Measurements from ENCODE around the gene TMEM270. TPM values are rescaled to one million over a fixed set of nuclear protein-coding genes. Genes with fewer than 3 reads are reported as not detected.
"Not testable (repeated sequence)": the region's sequence is repeated elsewhere in the genome, so short reads cannot be mapped to it uniquely, and the experiment has no call there.

TMEM270 gene
- total and polyA plus RNA-seq, 4 donors = not detected

DNA sequence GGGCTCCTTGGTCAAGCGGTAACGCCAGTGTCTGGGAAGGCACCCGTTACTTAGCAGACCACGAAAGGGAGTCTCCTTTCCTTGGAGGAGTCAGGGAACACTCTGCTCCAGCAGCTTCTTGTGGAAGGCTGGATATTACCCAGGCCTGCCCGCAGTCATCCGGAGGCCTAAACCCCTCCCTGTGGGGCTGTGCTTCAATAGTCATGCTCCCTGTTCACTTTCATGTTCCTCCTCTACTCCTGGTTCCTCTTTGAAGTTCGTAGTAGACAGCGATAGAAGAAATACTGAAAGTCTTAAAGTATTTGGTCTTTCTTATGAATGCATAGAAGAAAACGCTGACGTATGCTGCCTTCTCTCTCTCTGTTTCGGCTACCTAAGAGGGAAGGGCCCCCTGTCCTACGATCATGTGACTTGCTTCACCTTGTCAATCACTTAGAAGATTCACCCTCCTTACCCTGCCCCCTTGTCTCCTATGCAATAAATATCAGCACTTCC, 15.2 kb upstream of the TMEM270 start:
- ATAC-seq (ENCODE audit: low FRiP score); H3K9me3 ChIP-seq (ENCODE audit: control insufficient read depth, low read length); H3K27ac ChIP-seq (ENCODE audit: low read depth in 1 of 2, low read length in 2 of 2); DNase-seq; intact Hi-C loops (cut with DNase I); H3K27me3 ChIP-seq (ENCODE audit: control insufficient read depth in 1 of 2, insufficient read depth in 2 of 2, low read length in 1 of 2); H3K4me1 ChIP-seq (ENCODE audit: control insufficient read depth in 1 of 2, insufficient read depth in 2 of 2, low read length in 2 of 2); H3K36me3 ChIP-seq (ENCODE audit: control insufficient read depth in 1 of 2, insufficient read depth in 2 of 2, low read length in 1 of 2); H3K4me3 ChIP-seq (ENCODE audit: low read length in 2 of 2): not testable (repeated sequence)
- 84 to 87% methylated on average over 12 of the region's 12 CpGs for WGBS, 2 donors

DNA sequence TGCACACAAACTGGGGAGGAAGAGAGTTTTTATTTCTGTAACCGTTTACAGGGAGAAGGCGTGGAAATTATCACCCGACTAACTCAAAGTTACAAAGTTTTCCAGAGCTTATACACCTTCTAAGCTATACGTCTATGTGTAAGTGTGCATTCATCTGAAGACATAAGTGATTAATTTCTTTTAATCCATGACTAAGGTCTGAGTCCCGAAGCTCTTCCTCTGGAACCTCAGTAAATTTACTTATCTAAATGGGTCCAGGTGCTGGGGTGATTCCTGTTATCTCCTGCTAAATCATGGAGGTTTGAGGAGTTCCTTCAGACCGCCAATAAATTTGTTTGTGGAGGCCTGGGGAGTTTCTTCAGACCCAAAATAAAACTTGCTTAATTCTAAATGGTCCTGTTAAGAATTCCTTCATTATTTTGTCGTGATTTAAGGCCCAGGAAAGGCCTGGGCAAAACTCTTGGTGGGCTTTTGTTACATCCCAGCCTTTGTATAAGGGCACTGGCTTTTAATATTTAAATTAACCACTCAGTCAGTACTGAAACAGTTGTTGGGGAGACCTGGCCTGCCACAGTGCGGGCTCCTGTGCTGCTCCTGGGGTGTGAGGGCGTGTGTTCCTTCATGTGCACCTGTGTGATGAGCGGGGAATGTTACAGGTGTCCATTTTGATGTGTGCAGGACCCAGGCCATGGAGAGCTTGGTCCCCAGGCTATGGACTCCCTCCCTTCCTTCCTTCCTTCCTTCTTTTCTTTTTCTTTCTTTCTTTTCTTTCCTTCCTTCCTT, 12.8 kb upstream of the TMEM270 start:
- Histone ChIP-seq H3K9me3 (ENCODE audit: control insufficient read depth, low read length) (no peaks in the 10 kb centered on the region), H3K4me1 (ENCODE audit: control insufficient read depth in 1 of 2, insufficient read depth in 2 of 2, low read length in 2 of 2) (no peaks in the 10 kb centered on the region), H3K36me3 (ENCODE audit: control insufficient read depth in 1 of 2, insufficient read depth in 2 of 2, low read length in 1 of 2) (no peaks in the 10 kb centered on the region), H3K27ac (ENCODE audit: low read depth in 1 of 2, low read length in 2 of 2) (no peak overlapping the region), H3K4me3 (ENCODE audit: low read length in 2 of 2) (no peak overlapping the region), H3K27me3 (ENCODE audit: control insufficient read depth in 1 of 2, insufficient read depth in 2 of 2, low read length in 1 of 2) (no peaks in the 10 kb centered on the region)
- intact Hi-C loops (cut with DNase I) = no loop called here
- ATAC-seq (ENCODE audit: low FRiP score) = no peak
- 92 to 94% methylated on average over 10 of the region's 10 CpGs for WGBS, 2 donors
- DNase-seq = no peak

DNA sequence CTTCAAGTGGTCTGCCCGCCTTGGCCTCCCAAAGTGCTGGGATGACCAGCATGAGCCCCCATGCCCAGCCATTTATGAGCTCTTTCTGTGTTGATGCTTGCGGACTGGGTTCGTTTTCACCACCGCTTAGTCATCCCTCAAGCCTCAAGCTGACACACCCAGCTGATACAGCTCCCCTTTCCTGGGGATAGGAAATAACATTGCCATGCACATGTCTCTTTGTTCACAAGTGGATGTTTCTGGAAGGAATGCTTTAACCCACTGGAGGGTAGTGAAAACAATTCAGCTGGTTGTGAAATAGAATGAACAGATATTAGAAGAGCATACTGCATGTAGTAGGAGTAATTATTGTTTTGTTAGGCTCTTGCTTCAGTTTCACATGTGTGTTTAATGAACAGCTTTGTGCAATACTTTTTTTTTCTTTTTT, 10.2 kb upstream of the TMEM270 start:
- no peaks in the 10 kb centered on the region for H3K27me3 ChIP-seq (ENCODE audit: control insufficient read depth in 1 of 2, insufficient read depth in 2 of 2, low read length in 1 of 2)
- 60 to 65% methylated on average over 4 of the region's 4 CpGs for WGBS, 2 donors
- H3K27ac ChIP-seq (ENCODE audit: low read depth in 1 of 2, low read length in 2 of 2) = no peak overlapping the region
- no peaks in the 10 kb centered on the region for H3K36me3 ChIP-seq (ENCODE audit: control insufficient read depth in 1 of 2, insufficient read depth in 2 of 2, low read length in 1 of 2)
- ATAC-seq (ENCODE audit: low FRiP score) = peak; percentile 80
- intact Hi-C loops (cut with DNase I) = no loop called here
- H3K9me3 ChIP-seq (ENCODE audit: control insufficient read depth, low read length) = no peaks in the 10 kb centered on the region
- no peak overlapping the region for H3K4me3 ChIP-seq (ENCODE audit: low read length in 2 of 2)
- no peaks in the 10 kb centered on the region for H3K4me1 ChIP-seq (ENCODE audit: control insufficient read depth in 1 of 2, insufficient read depth in 2 of 2, low read length in 2 of 2)
- no peak for DNase-seq

DNA sequence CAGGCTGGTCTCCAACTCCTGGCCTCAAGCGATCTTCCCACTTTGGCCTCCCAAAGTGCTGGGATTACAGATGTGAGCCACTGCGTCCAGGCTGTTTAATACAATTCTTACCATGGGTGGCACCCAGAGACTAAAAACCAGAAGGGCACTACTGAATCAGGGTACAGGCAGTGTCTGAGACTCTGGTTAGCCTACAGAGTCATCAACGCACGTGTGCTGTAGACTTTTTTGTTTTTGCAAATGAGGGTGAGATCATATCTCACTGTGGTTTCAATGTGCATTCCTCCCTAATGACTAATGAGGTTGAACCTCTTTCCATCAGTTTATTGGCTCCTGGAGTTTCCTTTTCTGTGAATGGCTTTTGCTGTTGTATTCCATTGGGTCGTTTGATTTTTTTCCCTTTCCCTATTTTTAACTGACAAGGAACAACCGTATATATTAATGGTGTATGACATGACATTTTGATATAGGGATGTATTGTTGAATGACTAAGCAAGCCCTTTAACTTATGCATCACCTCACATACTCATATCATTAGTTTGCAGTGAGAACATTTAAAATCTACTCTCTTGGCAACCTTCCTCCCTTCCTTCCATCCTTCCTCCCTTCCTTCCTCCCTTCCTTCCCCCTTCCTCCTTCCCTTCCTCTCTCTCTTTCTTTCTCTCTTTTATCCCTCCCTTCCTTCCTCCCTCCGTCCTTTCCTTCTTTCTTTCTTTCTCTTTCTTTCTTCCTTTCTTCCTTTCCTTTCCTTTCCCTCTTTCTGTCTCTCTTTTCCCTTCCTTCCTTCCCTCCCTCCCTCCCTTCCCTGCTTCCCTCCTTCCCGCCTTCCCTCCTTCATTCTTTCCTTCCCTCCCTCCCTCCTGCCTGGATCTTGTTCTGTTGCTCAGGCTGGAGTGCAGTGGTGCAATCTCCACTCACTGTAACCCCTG, 9.3 kb upstream of the TMEM270 start:
- H3K4me3 ChIP-seq (ENCODE audit: low read length in 2 of 2) = no peak overlapping the region
- H3K4me1 ChIP-seq (ENCODE audit: control insufficient read depth in 1 of 2, insufficient read depth in 2 of 2, low read length in 2 of 2) = no peaks in the 10 kb centered on the region
- no peaks in the 10 kb centered on the region for H3K27me3 ChIP-seq (ENCODE audit: control insufficient read depth in 1 of 2, insufficient read depth in 2 of 2, low read length in 1 of 2)
- WGBS, 2 donors = 28 to 31% methylated on average over 8 of the region's 8 CpGs
- peak; percentile 76 for ATAC-seq (ENCODE audit: low FRiP score)
- H3K27ac ChIP-seq (ENCODE audit: low read depth in 1 of 2, low read length in 2 of 2) = peak overlapping the region in 1 of 2 donors; percentile 61
- no peaks in the 10 kb centered on the region for H3K36me3 ChIP-seq (ENCODE audit: control insufficient read depth in 1 of 2, insufficient read depth in 2 of 2, low read length in 1 of 2)
- DNase-seq = no peak
- no peaks in the 10 kb centered on the region for H3K9me3 ChIP-seq (ENCODE audit: control insufficient read depth, low read length)
- intact Hi-C loops (cut with DNase I) = no loop called here

DNA sequence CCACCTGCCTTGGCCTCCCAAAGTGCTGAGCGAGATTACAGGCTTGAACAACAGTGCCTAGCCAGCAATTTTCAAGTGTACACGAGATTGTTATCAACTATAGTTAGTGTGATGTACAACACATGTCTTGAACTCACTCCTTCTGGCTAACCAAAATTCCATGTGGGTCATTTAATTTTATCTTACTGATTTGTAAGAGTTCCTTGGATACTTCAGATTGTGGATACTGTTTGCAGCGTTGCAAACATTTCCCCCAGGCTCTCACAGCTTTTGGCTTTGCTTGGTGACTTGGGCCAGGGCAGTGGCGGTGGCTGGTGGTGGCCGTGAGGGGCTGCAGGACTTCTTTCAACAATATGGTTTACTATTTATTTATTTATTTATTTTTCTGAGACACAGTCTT, 8.5 kb upstream of the TMEM270 start:
- no peaks in the 10 kb centered on the region for H3K9me3 ChIP-seq (ENCODE audit: control insufficient read depth, low read length)
- H3K4me3 ChIP-seq (ENCODE audit: low read length in 2 of 2) = no peak overlapping the region
- intact Hi-C loops (cut with DNase I) = no loop called here
- DNase-seq = no peak
- 90 to 93% methylated on average over 5 of the region's 5 CpGs for WGBS, 2 donors
- ATAC-seq (ENCODE audit: low FRiP score) = no peak
- no peaks in the 10 kb centered on the region for H3K27me3 ChIP-seq (ENCODE audit: control insufficient read depth in 1 of 2, insufficient read depth in 2 of 2, low read length in 1 of 2)
- no peaks in the 10 kb centered on the region for H3K4me1 ChIP-seq (ENCODE audit: control insufficient read depth in 1 of 2, insufficient read depth in 2 of 2, low read length in 2 of 2)
- H3K27ac ChIP-seq (ENCODE audit: low read depth in 1 of 2, low read length in 2 of 2) = no peak overlapping the region
- no peaks in the 10 kb centered on the region for H3K36me3 ChIP-seq (ENCODE audit: control insufficient read depth in 1 of 2, insufficient read depth in 2 of 2, low read length in 1 of 2)

DNA sequence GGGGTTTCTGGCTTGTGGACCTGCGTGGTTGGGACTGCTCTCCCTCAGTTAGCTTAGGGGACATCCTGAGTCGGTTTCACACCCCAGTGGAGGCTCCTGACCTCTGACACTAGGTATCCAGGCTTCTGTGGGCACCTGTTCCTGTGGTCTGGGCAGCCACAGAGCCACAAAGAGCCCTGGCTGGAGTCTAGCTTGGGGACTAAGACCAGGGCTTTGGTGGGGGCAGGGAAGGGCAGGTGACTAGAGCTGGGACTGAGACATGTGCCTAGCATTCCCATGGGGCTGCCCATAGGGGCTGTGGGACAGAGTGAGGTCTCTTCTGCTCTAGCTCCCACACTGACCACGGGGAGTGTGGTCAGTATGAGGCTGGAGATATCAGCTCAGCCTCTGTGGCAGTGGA, 4.0 kb upstream of the TMEM270 start:
- 69 to 80% methylated on average over 3 of the region's 3 CpGs for WGBS, 2 donors
- Histone ChIP-seq H3K27me3 (ENCODE audit: control insufficient read depth in 1 of 2, insufficient read depth in 2 of 2, low read length in 1 of 2) (no peaks in the 10 kb centered on the region), H3K36me3 (ENCODE audit: control insufficient read depth in 1 of 2, insufficient read depth in 2 of 2, low read length in 1 of 2) (no peaks in the 10 kb centered on the region), H3K27ac (ENCODE audit: low read depth in 1 of 2, low read length in 2 of 2) (no peak overlapping the region), H3K4me1 (ENCODE audit: control insufficient read depth in 1 of 2, insufficient read depth in 2 of 2, low read length in 2 of 2) (no peaks in the 10 kb centered on the region), H3K9me3 (ENCODE audit: control insufficient read depth, low read length) (no peaks in the 10 kb centered on the region), H3K4me3 (ENCODE audit: low read length in 2 of 2) (no peak overlapping the region)
- intact Hi-C loops (cut with DNase I) = loop anchor here in 1 of 2 donors (2.0 kb wide), 1 partner anchor 46 kb away; no protein-coding TSS in a partner anchor
- ATAC-seq (ENCODE audit: low FRiP score) (no peak), DNase-seq (no peak)

DNA sequence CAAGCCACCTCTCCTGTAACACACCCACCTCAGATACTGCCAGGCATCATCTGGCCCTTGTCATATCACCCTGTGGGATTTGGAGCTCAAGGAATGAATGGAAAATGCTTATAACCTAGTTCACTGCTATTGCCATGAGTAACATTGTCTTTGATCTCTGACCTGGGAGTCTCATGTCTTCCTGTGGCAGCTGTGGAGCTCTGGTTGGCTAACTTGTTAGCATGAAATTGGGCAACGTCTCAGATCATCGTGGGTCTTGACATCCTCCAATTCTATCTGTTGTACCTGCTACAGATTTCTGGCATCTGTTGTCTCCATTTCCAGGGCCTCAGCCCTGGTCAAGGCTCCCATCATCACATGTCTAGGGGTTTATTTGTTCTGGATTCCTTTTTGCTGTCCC, 2.2 kb upstream of the TMEM270 start:
- Histone ChIP-seq H3K36me3 (ENCODE audit: control insufficient read depth in 1 of 2, insufficient read depth in 2 of 2, low read length in 1 of 2) (no peaks in the 10 kb centered on the region), H3K4me3 (ENCODE audit: low read length in 2 of 2) (no peak overlapping the region), H3K9me3 (ENCODE audit: control insufficient read depth, low read length) (no peaks in the 10 kb centered on the region), H3K4me1 (ENCODE audit: control insufficient read depth in 1 of 2, insufficient read depth in 2 of 2, low read length in 2 of 2) (no peaks in the 10 kb centered on the region), H3K27me3 (ENCODE audit: control insufficient read depth in 1 of 2, insufficient read depth in 2 of 2, low read length in 1 of 2) (no peaks in the 10 kb centered on the region), H3K27ac (ENCODE audit: low read depth in 1 of 2, low read length in 2 of 2) (no peak overlapping the region)
- intact Hi-C loops (cut with DNase I) = no loop called here
- DNase-seq (no peak), ATAC-seq (ENCODE audit: low FRiP score) (no peak)
- WGBS, 2 donors = 93% methylated on average over 2 of the region's 2 CpGs

DNA sequence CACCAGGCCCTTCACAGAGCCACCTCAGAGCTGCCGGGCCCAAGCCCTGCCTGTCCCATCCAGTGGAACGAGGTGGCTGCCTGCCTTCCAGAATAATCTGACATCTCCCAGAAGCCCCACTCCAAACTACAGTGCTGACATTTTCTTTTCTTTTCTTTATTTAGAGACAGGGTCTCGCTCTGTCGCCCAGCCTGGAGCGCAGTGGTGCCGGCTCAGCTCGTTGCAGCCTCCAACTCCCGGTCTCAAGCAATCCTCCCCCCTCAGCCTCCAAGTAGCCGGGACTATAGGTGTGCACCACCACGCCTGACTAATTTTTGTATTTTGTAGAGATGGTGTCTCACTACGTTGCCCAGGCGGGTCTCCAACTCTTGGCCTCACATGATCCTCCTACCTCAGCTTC, 346 bp downstream of the TMEM270 start:
- Histone ChIP-seq H3K4me1 (ENCODE audit: control insufficient read depth in 1 of 2, insufficient read depth in 2 of 2, low read length in 2 of 2) (no peaks in the 10 kb centered on the region), H3K36me3 (ENCODE audit: control insufficient read depth in 1 of 2, insufficient read depth in 2 of 2, low read length in 1 of 2) (no peaks in the 10 kb centered on the region), H3K27me3 (ENCODE audit: control insufficient read depth in 1 of 2, insufficient read depth in 2 of 2, low read length in 1 of 2) (no peaks in the 10 kb centered on the region), H3K4me3 (ENCODE audit: low read length in 2 of 2) (no peak overlapping the region), H3K9me3 (ENCODE audit: control insufficient read depth, low read length) (no peaks in the 10 kb centered on the region), H3K27ac (ENCODE audit: low read depth in 1 of 2, low read length in 2 of 2) (no peak overlapping the region)
- 93 to 95% methylated on average over 12 of the region's 12 CpGs for WGBS, 2 donors
- DNase-seq (no peak), ATAC-seq (ENCODE audit: low FRiP score) (no peak)
- intact Hi-C loops (cut with DNase I) = no loop called here

All from aorta (tissue), 5 donors.